Measurements from ENCODE around the gene SLC66A3.

- TF ChIP-seq CTCF (IDR thresholded peaks at IDR 0.05; ENCODE audit: extremely low read depth in 1 of 2, insufficient read depth in 1 of 2, low read depth in 1 of 2, low read length in 2 of 2), result no peak
- TF ChIP-seq JUN (IDR thresholded peaks at IDR 0.05; ENCODE audit: borderline replicate concordance, insufficient read depth, insufficient read length, low read depth), result no peak
Measured at GRCh38 chr2:11109002-11109401, 46.3 kb upstream of the SLC66A3 start.
